HepG2 (cell line): ENCODE data around the gene RFFL. TPM values are rescaled to one million over a fixed set of nuclear protein-coding genes. Genes with fewer than 3 reads are reported as not detected.

Experiments
- ATAC-seq: fragments of 200-7000 bp; cut with Tn5 transposase; 3 replicates; pipeline ENCODE4 v1.9.1; 2020; ENCODE audit warnings: mild to moderate bottlenecking, moderate library complexity
- BruUV-seq: library from RNA; stranded (reverse); fragments of 400-500 nt; replicated peaks from 2 replicates; lab custom pipeline; 2021; lab: Mats Ljungman, UMichigan
- CTCF ChIA-PET: fragments of 300-600 bp; formaldehyde crosslinking; extraction: SDS; loops from one replicate; lab custom pipeline; 2021; ENCODE audit warnings: low total read pairs, inconsistent platforms, low intra/inter-chr PET ratio; lab: Yijun Ruan, JAX
- POLR2A ChIA-PET: fragments of 350-600 bp; sonication (Branson Sonifier 250); formaldehyde crosslinking; loops from one replicate; lab custom pipeline; 2020; ENCODE audit warnings: antibody characterized with exemption, inconsistent platforms; lab: Yijun Ruan, JAX
- DNase-seq: peaks from one replicate; pipeline ENCODE4 v3.0.0-alpha.2; 2015; ENCODE audit warnings: low spot score
- FAIRE-seq: peaks from 3 replicates; lab custom pipeline; 2011; peaks lifted over from hg19 to GRCh38; lab: Jason Lieb, UNC
- H2AFZ ChIP-seq: one replicate; pipeline ENCODE4 v1.6.1; 2011; ENCODE audit warnings: low read length, inconsistent platforms
- H3K27ac ChIP-seq: fragments of 300-600 bp; 3 replicates; pipeline ENCODE4 v1.8.0; 2011; ENCODE audit warnings: mixed run types, mild to moderate bottlenecking, mixed read lengths, low read length, inconsistent platforms; ENCODE audit not compliant: insufficient read depth; ENCODE audit errors: extremely low read length
- H3K27me3 ChIP-seq, 2 experiments: fragments of 200-600 bp in 1 of 2; 2 replicates in 1 of 2; 3 replicates in 1 of 2; pipeline versions ENCODE4 v1.6.0 to v1.8.0; 2011; ENCODE audit warnings: low read length in 2 of 2, mild to moderate bottlenecking in 2 of 2, moderate library complexity in 2 of 2, inconsistent platforms in 1 of 2; ENCODE audit not compliant: insufficient read depth in 2 of 2, control insufficient read depth in 1 of 2
- H3K36me3 ChIP-seq, 2 experiments: fragments of 200-600 bp in 1 of 2; replicated peaks in 1 of 2; 2 replicates in 1 of 2; 3 replicates in 1 of 2; pipeline versions ENCODE4 v1.5.1 to v1.8.0; 2011; ENCODE audit warnings: low read length in 2 of 2, inconsistent platforms in 1 of 2; ENCODE audit not compliant: insufficient read depth in 2 of 2, control insufficient read depth in 1 of 2
- H3K4me1 ChIP-seq: 2 replicates; pipeline ENCODE4 v1.5.1; 2012; ENCODE audit warnings: low read length, inconsistent platforms; ENCODE audit not compliant: insufficient read depth
- H3K4me2 ChIP-seq: 2 replicates; pipeline ENCODE4 v1.6.0; 2011; ENCODE audit warnings: low read depth, low read length, inconsistent platforms
- H3K4me3 ChIP-seq, 3 experiments: fragments of 200-600 bp in 1 of 3; sonication (generic), shearing (Covaris generic) in 1 of 3; replicated peaks in 1 of 3; 2 replicates each; pipeline ENCODE4 v1.5.1; 2011 to 2016; ENCODE audit warnings: low read length in 3 of 3, inconsistent platforms in 2 of 3, low read depth in 2 of 3, mild to moderate bottlenecking in 2 of 3, control low read depth in 1 of 3, mixed read lengths in 1 of 3; ENCODE audit not compliant: insufficient read depth in 1 of 3
- H3K79me2 ChIP-seq: one replicate; pipeline ENCODE4 v1.6.1; 2011; ENCODE audit warnings: low read length, inconsistent platforms; ENCODE audit not compliant: insufficient read depth
- H3K9ac ChIP-seq: 2 replicates; pipeline ENCODE4 v1.6.0; 2011; ENCODE audit warnings: mild to moderate bottlenecking, low read depth, low read length, inconsistent platforms; ENCODE audit not compliant: insufficient read depth
- H3K9me3 ChIP-seq: 2 replicates; pipeline ENCODE4 v1.5.1; 2012; ENCODE audit warnings: mild to moderate bottlenecking, low read length
- H4K20me1 ChIP-seq: 2 replicates; pipeline ENCODE4 v1.6.0; 2011; ENCODE audit warnings: inconsistent platforms, mild to moderate bottlenecking, low read length, moderate library complexity; ENCODE audit not compliant: insufficient read depth
- CENPT ChIP-seq: sonication (generic); formaldehyde crosslinking; IDR thresholded peaks from 2 replicates; pipeline ENCODE4 v1.8.0; 2022; ENCODE audit warnings: low read depth, mild to moderate bottlenecking, moderate library complexity, missing genetic modification reagents
- FOXC1 ChIP-seq: sonication (generic); formaldehyde crosslinking; IDR thresholded peaks from 2 replicates; pipeline ENCODE4 v1.8.0; 2022; ENCODE audit warnings: mild to moderate bottlenecking, missing genetic modification reagents, borderline replicate concordance
- JDP2 ChIP-seq: sonication (generic); formaldehyde crosslinking; IDR thresholded peaks from 2 replicates; pipeline ENCODE4 v1.8.1; 2022; ENCODE audit warnings: missing genetic modification reagents, borderline replicate concordance
- KLF15 ChIP-seq: sonication (generic); formaldehyde crosslinking; IDR thresholded peaks from 2 replicates; pipeline ENCODE4 v1.8.1; 2023; ENCODE audit warnings: borderline replicate concordance, mild to moderate bottlenecking, inconsistent platforms, missing genetic modification reagents, mixed read lengths
- MED8 ChIP-seq: sonication (generic); formaldehyde crosslinking; IDR thresholded peaks from 2 replicates; pipeline ENCODE4 v1.8.1; 2023; ENCODE audit warnings: mild to moderate bottlenecking, missing genetic modification reagents; ENCODE audit not compliant: insufficient replicate concordance
- NR2F6 ChIP-seq, 2 experiments: IDR thresholded peaks; 2 replicates each; pipeline ENCODE4 v1.6.1; 2016; ENCODE audit warnings: antibody characterized with exemption in 1 of 2, mild to moderate bottlenecking in 1 of 2
- PRMT3 ChIP-seq: sonication (generic); formaldehyde crosslinking; IDR thresholded peaks from 2 replicates; pipeline ENCODE4 v1.8.1; 2022; ENCODE audit warnings: low read depth, mild to moderate bottlenecking, moderate library complexity, missing genetic modification reagents, borderline replicate concordance
- RBM22 ChIP-seq: fragments of 200-400 bp; formaldehyde crosslinking; optimal IDR thresholded peaks from 2 replicates; pipeline ENCODE3; 2017; ENCODE audit warnings: mild to moderate bottlenecking, low read length, moderate library complexity
- SKI ChIP-seq: fragments of 450-650 bp; IDR thresholded peaks from one replicate; pipeline ENCODE4 v1.6.1; 2018; ENCODE audit warnings: mild to moderate bottlenecking; ENCODE audit not compliant: partially characterized antibody
- SMYD3 ChIP-seq: sonication (generic); formaldehyde crosslinking; IDR thresholded peaks from 2 replicates; pipeline ENCODE4 v1.8.1; 2023; ENCODE audit warnings: mild to moderate bottlenecking, missing genetic modification reagents
- SRY ChIP-seq: sonication (generic); formaldehyde crosslinking; IDR thresholded peaks from 2 replicates; pipeline ENCODE4 v1.8.0; 2022; ENCODE audit warnings: mild to moderate bottlenecking, missing genetic modification reagents
- STAG1 ChIP-seq: sonication (generic); formaldehyde crosslinking; IDR thresholded peaks from 2 replicates; pipeline ENCODE4 v1.4.0; 2020; ENCODE audit warnings: missing genetic modification reagents
- TEAD3 ChIP-seq: optimal IDR thresholded peaks from 2 replicates; pipeline ENCODE3; 2016; ENCODE audit warnings: borderline replicate concordance
- ZNF652 ChIP-seq: IDR thresholded peaks from 2 replicates; pipeline ENCODE4 v1.6.1; 2016; ENCODE audit warnings: low read depth, borderline replicate concordance
- ZNF891 ChIP-seq: sonication (generic); formaldehyde crosslinking; IDR thresholded peaks from 2 replicates; pipeline ENCODE4 v1.5.0; 2020; ENCODE audit warnings: mild to moderate bottlenecking, missing genetic modification reagents
- WGBS: methylation state at CpG from one replicate; pipeline ENCODE4 v1.1.6; 2017; ENCODE audit warnings: low lambda C conversion rate; 5-methylcytosine and 5-hydroxymethylcytosine counted together
- in situ Hi-C: cut with HindIII; loops from 2 replicates; pipeline ENCODE4 v1.10.0; 2017; ENCODE audit warnings: low pct_unique_long_range_greater_than_20kb; ENCODE audit not compliant: extremely low pct_ligation_motif_present
- intact Hi-C: fragments of 100-400 bp; cut with micrococcal nuclease; formaldehyde crosslinking; loops from one replicate; pipeline ENCODE4 v1.10.0; 2022; ENCODE audit not compliant: unreplicated experiment
- polyA plus RNA-seq, 8 experiments: library from polyadenylated mRNA; depleted of rRNA in 3 of 8; stranded (reverse) in 7 of 8; unstranded in 1 of 8; fragments of >200 nt; fragmentation: Illumina TruSeq in 4 of 8; extraction: Trizol in 4 of 8; gene quantifications; 2 replicates each; pipeline versions ENCODE4 v1.2.1 to v1.2.3, GENCODE V29; 2011 to 2016; ENCODE audit warnings: low read depth in 4 of 8, missing spikeins in 1 of 8, mixed read lengths in 1 of 8; ENCODE audit not compliant: insufficient read depth in 1 of 8
- total RNA-seq, 5 experiments: library from RNA; depleted of rRNA; stranded (reverse); fragments of >200 nt; fragmentation: Illumina TruSeq; extraction: Trizol; gene quantifications; 2 replicates each; pipeline ENCODE4 v1.2.3, GENCODE V29; 2016; ENCODE audit warnings: low read depth in 1 of 5
- TF ChIP-seq, protein P1 (sequence below): sonication (generic); formaldehyde crosslinking; IDR thresholded peaks from 2 replicates; pipeline ENCODE4 v1.4.0; 2020; ENCODE audit warnings: missing genetic modification reagents

RFFL gene
- total and polyA plus RNA-seq, 2 of the 13 experiments (the other 11 are each of a cell fraction or from before 2014, with no cell fraction given) = 24.3 to 48.6 TPM

DNA sequence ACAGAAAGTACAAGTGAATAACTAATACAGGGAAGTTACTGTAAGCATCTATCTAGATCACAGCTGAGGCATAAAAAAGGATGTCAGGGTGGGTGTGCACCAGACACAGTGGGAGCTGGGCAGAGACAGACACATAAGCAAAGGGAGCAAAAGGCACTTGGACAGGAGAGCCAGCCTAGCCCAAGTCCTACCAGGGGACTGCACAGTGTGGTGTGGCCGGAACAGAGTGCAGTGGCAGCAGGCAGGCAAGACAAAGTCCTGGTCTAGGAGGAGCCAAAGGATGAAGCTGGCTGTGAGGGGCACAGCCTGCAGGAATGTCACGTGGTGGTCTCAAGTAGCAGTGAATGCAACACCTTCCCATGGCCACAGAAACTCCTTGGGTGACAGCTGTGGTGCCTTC, 34.3 kb upstream of the RFFL start:
- ATAC-seq = no peak
- in situ Hi-C loops = no loop called here
- BruUV-seq = no TSS peak
- no peaks in the 10 kb centered on the region for H4K20me1 ChIP-seq
- WGBS = 100% methylated on average over 2 of the region's 2 CpGs
- no peak for FAIRE-seq
- H3K36me3 ChIP-seq = peaks cover 3 to 17% of the 10 kb centered on the region in 2 experiments; a peak in 4 of 5 replicates
- H3K9me3 ChIP-seq = no peaks in the 10 kb centered on the region
- no peak overlapping the region for H2AFZ ChIP-seq
- no peaks in the 10 kb centered on the region for H3K79me2 ChIP-seq
- intact Hi-C loops = no loop called here
- H3K4me2 ChIP-seq = no peak overlapping the region
- no peaks in the 10 kb centered on the region for H3K27me3 ChIP-seq
- no peak for DNase-seq
- no peak for TF ChIP-seq STAG1 (CRISPR knock-in tag)
- TF ChIP-seq FOXC1 (CRISPR knock-in tag) = no peak
- no peak for TF ChIP-seq PRMT3
- TF ChIP-seq SKI = no peak
- TF ChIP-seq JDP2 = no peak
- TF ChIP-seq ZNF652 (CRISPR knock-in tag) = no peak
- TF ChIP-seq SMYD3 (CRISPR knock-in tag) = no peak
- TF ChIP-seq NR2F6 (IDR thresholded peaks at IDR 0.05) = no peak
- no peak for TF ChIP-seq NR2F6 (CRISPR knock-in tag; IDR thresholded peaks at IDR 0.05)
- TF ChIP-seq RBM22 = no peak
- no peak for TF ChIP-seq TEAD3 (CRISPR knock-in tag)
- no peak for TF ChIP-seq SRY (CRISPR knock-in tag)
- TF ChIP-seq, protein P1, sequence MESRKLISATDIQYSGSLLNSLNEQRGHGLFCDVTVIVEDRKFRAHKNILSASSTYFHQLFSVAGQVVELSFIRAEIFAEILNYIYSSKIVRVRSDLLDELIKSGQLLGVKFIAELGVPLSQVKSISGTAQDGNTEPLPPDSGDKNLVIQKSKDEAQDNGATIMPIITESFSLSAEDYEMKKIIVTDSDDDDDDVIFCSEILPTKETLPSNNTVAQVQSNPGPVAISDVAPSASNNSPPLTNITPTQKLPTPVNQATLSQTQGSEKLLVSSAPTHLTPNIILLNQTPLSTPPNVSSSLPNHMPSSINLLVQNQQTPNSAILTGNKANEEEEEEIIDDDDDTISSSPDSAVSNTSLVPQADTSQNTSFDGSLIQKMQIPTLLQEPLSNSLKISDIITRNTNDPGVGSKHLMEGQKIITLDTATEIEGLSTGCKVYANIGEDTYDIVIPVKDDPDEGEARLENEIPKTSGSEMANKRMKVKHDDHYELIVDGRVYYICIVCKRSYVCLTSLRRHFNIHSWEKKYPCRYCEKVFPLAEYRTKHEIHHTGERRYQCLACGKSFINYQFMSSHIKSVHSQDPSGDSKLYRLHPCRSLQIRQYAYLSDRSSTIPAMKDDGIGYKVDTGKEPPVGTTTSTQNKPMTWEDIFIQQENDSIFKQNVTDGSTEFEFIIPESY (CRISPR knock-in tag) = no peak
- no peak for TF ChIP-seq ZNF891
- TF ChIP-seq MED8 = no peak
- no peak for TF ChIP-seq KLF15 (CRISPR knock-in tag)
- TF ChIP-seq CENPT (CRISPR knock-in tag) = no peak
- no peak overlapping the region for H3K9ac ChIP-seq
- no peaks in the 10 kb centered on the region for H3K4me1 ChIP-seq
- ChIA-PET CTCF (no interaction called here), POLR2A (no interaction called here)
- H3K27ac ChIP-seq = no peak overlapping the region
- no peak overlapping the region for H3K4me3 ChIP-seq
